Sigmoid colon (tissue), 7 donors: ENCODE results near the gene GGCT. TPM values are rescaled to one million over a fixed set of nuclear protein-coding genes. Genes with fewer than 3 reads are reported as not detected.

Experiments used
- DNase-seq: peaks from one replicate; pipeline ENCODE4 v3.0.0-alpha.2; 2019
- H3K27ac ChIP-seq, 4 donors: fragments of 200-600 bp; sonication (generic); one replicate each; pipeline ENCODE4 v1.5.1; 2016 to 2019; ENCODE audit warnings: mild to moderate bottlenecking in 1 of 4
- H3K27me3 ChIP-seq, 3 donors: fragments of 200-600 bp; sonication (generic); one replicate each; pipeline ENCODE4 v1.5.1; 2019; ENCODE audit warnings: mild to moderate bottlenecking in 1 of 3
- H3K36me3 ChIP-seq, 4 donors: fragments of 200-600 bp; sonication (generic); one replicate each; pipeline ENCODE4 v1.5.1; 2016 to 2019
- H3K4me1 ChIP-seq, 4 donors: fragments of 200-600 bp; sonication (generic); one replicate each; pipeline ENCODE4 v1.5.1; 2017 to 2019
- H3K4me3 ChIP-seq, 4 donors: fragments of 200-600 bp; sonication (generic); one replicate each; pipeline ENCODE4 v1.5.1; 2017 to 2019; ENCODE audit warnings: mild to moderate bottlenecking in 2 of 4, moderate library complexity in 1 of 4
- H3K9me3 ChIP-seq, 4 donors: fragments of 200-600 bp in 3 of 4; sonication (generic) in 3 of 4; one replicate each; pipeline versions ENCODE4 v1.5.1 to v1.6.1; 2013 to 2019
- CTCF ChIP-seq, 4 experiments: fragments of 450-650 bp in 3 of 4; fragments of 200-600 bp in 1 of 4; IDR thresholded peaks; one replicate each; pipeline ENCODE4 v1.5.1; 2016 to 2019; ENCODE audit warnings: antibody characterized with exemption in 4 of 4, mild to moderate bottlenecking in 3 of 4, moderate library complexity in 2 of 4
- EP300 ChIP-seq, 4 donors: sonication (generic); formaldehyde crosslinking; IDR thresholded peaks; one replicate each; pipeline ENCODE4 v1.6.1; 2017; ENCODE audit warnings: antibody characterized with exemption in 4 of 4
- POLR2A ChIP-seq, 2 donors: fragments of 450-650 bp; IDR thresholded peaks; one replicate each; pipeline ENCODE4 v1.6.1; 2016; ENCODE audit warnings: antibody characterized with exemption in 2 of 2, mild to moderate bottlenecking in 2 of 2, moderate library complexity in 2 of 2
- POLR2AphosphoS5 ChIP-seq, 4 donors: sonication (generic); formaldehyde crosslinking; IDR thresholded peaks; one replicate each; pipeline ENCODE4 v1.6.1; 2017; ENCODE audit warnings: antibody characterized with exemption in 4 of 4
- WGBS, 2 donors: extraction: QIAGEN DNeasy Blood & Tissue Kit; methylation state at CpG; one replicate each; pipeline ENCODE4 v1.1.7; 2013; 5-methylcytosine and 5-hydroxymethylcytosine counted together
- intact Hi-C: fragments of 100-400 bp; cut with DNase I; formaldehyde crosslinking; loops from one replicate; pipeline ENCODE4 v1.15.1; 2023
- polyA plus RNA-seq, 3 donors: library from polyadenylated mRNA; stranded (reverse); fragments of 200-250 nt; gene quantifications; one replicate each; pipeline ENCODE4 v1.2.3, GENCODE V29; 2013
- total RNA-seq, 4 donors: library from RNA; depleted of rRNA; stranded (reverse); fragments of >200 nt; gene quantifications; one replicate each; pipeline ENCODE4 v1.1.0, GENCODE V29; 2016
- donor health status: healthy with polysubstance abuse.
- donor health status: Bipolar disorder and iron deficiency.
- donor health status: healthy.

GGCT gene
- total and polyA plus RNA-seq, 7 donors = 18.8 to 97.3 (median 40.9) TPM

- TF ChIP-seq POLR2AphosphoS5 (IDR thresholded peaks at IDR 0.05) = no peak
- no peaks in the 10 kb centered on the region for H3K36me3 ChIP-seq
- no peak for DNase-seq
- peak overlapping the region; percentile 88 to 99 (median 90) for H3K27ac ChIP-seq
- peaks cover 0 to 40% (median 31%) of the 10 kb centered on the region in 4 donors for H3K4me1 ChIP-seq
- H3K9me3 ChIP-seq = no peaks in the 10 kb centered on the region
- peak overlapping the region; percentile 63 to 79 (median 70) for H3K4me3 ChIP-seq
- intact Hi-C loops = loop anchor here (2.0 to 10.0 kb wide), 2 partner anchors 25 to 115 kb away; partner anchors contain the start of genes GARS1 and GGCT
- no peaks in the 10 kb centered on the region for H3K27me3 ChIP-seq
- 80 to 81% methylated on average over 14 of the region's 14 CpGs for WGBS, 2 donors
These were observed 25.2 kb downstream of the GGCT start for GRCh38 chr7:30479202-30480120.

GRCh38 chr7:30478349-30479201 is 26.1 kb downstream of the GGCT start, which contains the start of gene NOD1:
NOD1 (minus strand) TSS chr7:30478784; CDS start chr7:30456921, 21,863 bp downstream.
- WGBS, 2 donors = 0 to 1% methylated on average over 77 of the region's 77 CpGs
- Histone ChIP-seq H3K36me3 (no peaks in the 10 kb centered on the region), H3K4me1 (peaks cover 0 to 44% (median 32%) of the 10 kb centered on the region in 4 donors), H3K27me3 (no peaks in the 10 kb centered on the region), H3K9me3 (no peaks in the 10 kb centered on the region), H3K4me3 (peak within 1 kb of the TSS; percentile 63 to 79 (median 70)), H3K27ac (peak within 1 kb of the TSS; percentile 88 to 99 (median 90))
- peak; percentile 86 for DNase-seq
- intact Hi-C loops = loop anchor here (2.0 to 10.0 kb wide), 2 partner anchors 26 to 116 kb away; partner anchors contain the start of genes GARS1 and GGCT
- no peak for TF ChIP-seq CTCF (IDR thresholded peaks at IDR 0.05)
- peak in 1 of 4 donors; percentile 4 for TF ChIP-seq EP300 (IDR thresholded peaks at IDR 0.05)
- TF ChIP-seq POLR2A (IDR thresholded peaks at IDR 0.05) = peak; percentile 31 to 44
- TF ChIP-seq POLR2AphosphoS5 (IDR thresholded peaks at IDR 0.05) = peak; percentile 30 to 80 (median 62)

- intact Hi-C loops = loop anchor here (10.0 kb wide), 1 partner anchor 118 kb away; the partner anchor contains the start of gene GARS1
- Histone ChIP-seq H3K36me3 (no peaks in the 10 kb centered on the region), H3K27me3 (no peaks in the 10 kb centered on the region), H3K9me3 (no peaks in the 10 kb centered on the region), H3K4me3 (no peak overlapping the region), H3K4me1 (peaks cover 0 to 60% (median 51%) of the 10 kb centered on the region in 4 donors), H3K27ac (peak overlapping the region in 1 of 4 donors; percentile 99)
- TF ChIP-seq CTCF (IDR thresholded peaks at IDR 0.05) (no peak), POLR2A (IDR thresholded peaks at IDR 0.05) (no peak), POLR2AphosphoS5 (IDR thresholded peaks at IDR 0.05) (no peak), EP300 (IDR thresholded peaks at IDR 0.05) (no peak)
- WGBS, 2 donors = 27 to 65% methylated on average over 10 of the region's 10 CpGs
- DNase-seq = peak; percentile 54
These were observed 28.0 kb downstream of the GGCT start for GRCh38 chr7:30476459-30477145.

- H3K9me3 ChIP-seq = no peaks in the 10 kb centered on the region
- no peaks in the 10 kb centered on the region for H3K27me3 ChIP-seq
- 66 to 80% methylated on average over 6 of the region's 6 CpGs for WGBS, 2 donors
- intact Hi-C loops = loop anchor here (10.0 kb wide), 1 partner anchor 119 kb away; the partner anchor contains the start of gene GARS1
- no peak for DNase-seq
- no peaks in the 10 kb centered on the region for H3K36me3 ChIP-seq
- H3K4me1 ChIP-seq = peaks cover 0 to 69% (median 60%) of the 10 kb centered on the region in 4 donors
- no peak overlapping the region for H3K4me3 ChIP-seq
- H3K27ac ChIP-seq = peak overlapping the region in 3 of 4 donors; percentile 43 to 80 (median 65)
- TF ChIP-seq POLR2AphosphoS5 (IDR thresholded peaks at IDR 0.05) = no peak
- TF ChIP-seq POLR2A (IDR thresholded peaks at IDR 0.05) = no peak
- TF ChIP-seq CTCF (IDR thresholded peaks at IDR 0.05) = no peak
- no peak for TF ChIP-seq EP300 (IDR thresholded peaks at IDR 0.05)
These were observed 29.0 kb downstream of the GGCT start for GRCh38 chr7:30475580-30475979.
